ENCODE data around the gene NAV3. TPM values are rescaled to one million over a fixed set of nuclear protein-coding genes. Genes with fewer than 3 reads are reported as not detected.
A peak's percentile ranks its signal among the peaks of the same experiment; 100 is the strongest.

Gene NAV3
- polyA plus RNA-seq, 1 donor = 4.8 TPM

DNA sequence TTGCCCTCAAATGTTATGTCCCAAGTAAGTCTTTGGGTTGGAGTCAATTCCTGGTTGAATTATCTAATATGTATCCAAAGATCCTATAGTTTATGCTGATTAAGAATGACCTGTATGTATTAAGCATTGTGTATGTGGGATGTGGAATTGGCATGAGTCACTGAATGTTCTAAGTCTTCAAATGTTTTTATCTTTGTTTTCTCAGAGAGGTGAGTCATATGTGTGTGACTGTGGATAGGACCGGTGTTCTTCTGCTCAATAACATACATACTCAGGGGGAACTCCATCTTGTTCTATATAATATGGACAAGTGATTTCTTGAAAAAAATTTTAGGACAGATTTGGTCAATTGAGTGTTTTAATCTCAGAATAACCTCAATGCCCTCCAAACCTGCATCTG is 57.9 kb downstream of the NAV3 start:
- Histone ChIP-seq H3K4me1 (ENCODE audit: control insufficient read depth, insufficient read depth, low read length) (no peaks in the 10 kb centered on the region), H3K9me3 (ENCODE audit: control insufficient read depth, low read depth, low read length) (no peaks in the 10 kb centered on the region), H3K27ac (ENCODE audit: low read length) (no peak overlapping the region), H3K27me3 (ENCODE audit: control insufficient read depth, insufficient read depth, low read length) (no peaks in the 10 kb centered on the region), H3K4me3 (ENCODE audit: low read length) (no peak overlapping the region), H3K36me3 (ENCODE audit: control insufficient read depth, insufficient read depth, low read length) (no peaks in the 10 kb centered on the region)
- DNase-seq = no peak
- no CpG with 5 or more reads among the region's 1 CpG for WGBS (ENCODE audit: insufficient coverage, low lambda C conversion rate)

DNA sequence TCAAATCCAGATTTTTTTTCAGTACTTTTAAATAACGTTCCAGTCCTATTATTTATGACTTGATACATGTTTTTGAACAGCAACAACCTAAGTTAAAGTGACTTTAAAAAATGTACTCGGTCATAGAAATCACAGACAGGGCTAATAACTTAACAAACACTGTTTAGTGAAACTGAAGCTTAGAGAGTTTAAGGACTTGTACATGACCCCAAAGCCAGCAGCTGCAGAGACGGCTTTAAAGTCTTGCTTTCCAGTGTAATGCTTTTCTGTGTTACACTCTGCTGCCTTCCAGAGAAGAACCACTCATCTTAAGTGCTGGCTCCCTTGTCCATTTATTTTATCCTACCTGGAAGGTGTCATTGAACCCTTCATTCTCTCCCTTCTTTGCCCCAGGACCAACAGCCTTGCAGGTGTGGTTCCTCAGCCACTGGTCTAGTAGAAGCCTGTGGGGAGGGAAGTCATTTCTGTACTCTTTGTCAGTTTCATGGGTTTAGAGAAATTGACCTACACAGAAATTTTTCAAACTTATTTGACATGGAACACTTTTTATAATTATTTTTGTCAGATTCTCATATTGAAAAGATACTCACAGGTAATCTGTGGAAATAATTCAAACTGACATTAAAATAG is 60.9 kb downstream of the NAV3 start:
- H3K4me3 ChIP-seq (ENCODE audit: low read length) = no peak overlapping the region
- WGBS (ENCODE audit: insufficient coverage, low lambda C conversion rate) = 61% methylated on average over 2 of the region's 3 CpGs

DNA sequence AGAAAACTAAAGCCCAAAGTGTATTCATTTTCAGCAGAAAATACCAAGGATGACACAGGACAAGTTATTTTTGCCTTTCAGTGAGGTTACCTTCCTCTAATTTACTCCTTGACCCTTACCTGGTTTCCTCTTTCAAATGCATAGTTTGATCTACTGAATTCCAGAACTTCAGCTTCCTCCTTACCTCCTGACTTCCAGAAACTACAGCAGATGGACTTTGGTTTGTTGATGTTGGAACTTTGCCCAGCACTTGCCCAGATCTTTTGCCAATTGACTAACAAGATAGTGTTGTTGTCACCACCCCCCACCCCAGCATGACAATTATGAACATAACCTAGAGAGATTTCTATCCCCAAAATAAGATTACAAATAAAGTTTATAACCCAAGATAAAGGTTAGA is 63.2 kb downstream of the NAV3 start:
- H3K4me3 ChIP-seq (ENCODE audit: low read length) = no peak overlapping the region
- no peaks in the 10 kb centered on the region for H3K36me3 ChIP-seq (ENCODE audit: control insufficient read depth, insufficient read depth, low read length)
- H3K27ac ChIP-seq (ENCODE audit: low read length) = no peak overlapping the region
- peak; percentile 8 to 63 for DNase-seq
- H3K4me1 ChIP-seq (ENCODE audit: control insufficient read depth, insufficient read depth, low read length) = no peaks in the 10 kb centered on the region
- no peaks in the 10 kb centered on the region for H3K9me3 ChIP-seq (ENCODE audit: control insufficient read depth, low read depth, low read length)
- no peaks in the 10 kb centered on the region for H3K27me3 ChIP-seq (ENCODE audit: control insufficient read depth, insufficient read depth, low read length)

More for the DNA sequence above, 60.9 kb downstream of the NAV3 start:
- no peak for DNase-seq
- Histone ChIP-seq H3K9me3 (ENCODE audit: control insufficient read depth, low read depth, low read length) (no peaks in the 10 kb centered on the region), H3K4me1 (ENCODE audit: control insufficient read depth, insufficient read depth, low read length) (no peaks in the 10 kb centered on the region), H3K27me3 (ENCODE audit: control insufficient read depth, insufficient read depth, low read length) (no peaks in the 10 kb centered on the region), H3K27ac (ENCODE audit: low read length) (no peak overlapping the region), H3K36me3 (ENCODE audit: control insufficient read depth, insufficient read depth, low read length) (no peaks in the 10 kb centered on the region)

DNA sequence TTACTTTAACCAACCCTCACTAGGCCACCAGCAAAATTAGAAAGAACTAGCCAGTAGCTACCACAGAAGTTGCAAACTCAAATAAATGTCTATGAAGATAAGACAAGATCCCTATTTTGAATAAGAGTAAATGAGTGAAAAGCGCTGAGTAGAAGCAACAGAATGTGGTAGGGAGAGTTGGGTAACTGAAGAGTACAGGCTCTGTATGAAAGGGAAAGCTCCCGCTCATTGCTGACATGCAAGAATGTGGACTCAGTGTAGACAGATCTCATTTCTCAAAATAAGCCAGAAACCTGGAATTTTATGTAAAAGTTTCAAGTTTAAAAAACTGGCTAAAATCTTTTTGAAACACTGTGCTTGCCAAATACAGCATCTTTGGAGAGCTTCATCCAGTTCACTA is 63.9 kb downstream of the NAV3 start:
- H3K4me1 ChIP-seq (ENCODE audit: control insufficient read depth, insufficient read depth, low read length) = no peaks in the 10 kb centered on the region
- no peaks in the 10 kb centered on the region for H3K36me3 ChIP-seq (ENCODE audit: control insufficient read depth, insufficient read depth, low read length)
- no peak overlapping the region for H3K27ac ChIP-seq (ENCODE audit: low read length)
- DNase-seq = no peak
- H3K9me3 ChIP-seq (ENCODE audit: control insufficient read depth, low read depth, low read length) = no peaks in the 10 kb centered on the region
- 71% methylated on average over 1 of the region's 2 CpGs for WGBS (ENCODE audit: insufficient coverage, low lambda C conversion rate)
- H3K4me3 ChIP-seq (ENCODE audit: low read length) = no peak overlapping the region
- H3K27me3 ChIP-seq (ENCODE audit: control insufficient read depth, insufficient read depth, low read length) = no peaks in the 10 kb centered on the region

DNA sequence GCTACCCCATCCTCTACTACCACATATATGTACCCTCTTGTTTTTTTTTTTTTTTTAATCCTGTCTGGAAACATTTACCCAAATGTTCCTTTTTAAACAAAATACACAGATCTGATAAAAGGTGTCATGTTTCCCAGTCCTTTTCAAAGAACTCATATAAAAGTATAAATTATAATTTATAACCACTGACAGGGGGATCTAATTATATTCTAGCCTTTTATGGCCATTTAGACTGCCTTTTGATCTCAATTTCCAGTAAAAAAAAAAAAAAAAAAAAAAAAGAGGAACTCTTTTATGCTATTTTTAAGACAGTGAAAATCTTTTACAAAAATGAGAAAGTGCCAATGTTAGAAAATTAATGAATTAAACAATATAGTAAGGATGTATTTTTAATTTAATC is 65.0 kb downstream of the NAV3 start:
- DNase-seq = no peak
- Histone ChIP-seq H3K9me3 (ENCODE audit: control insufficient read depth, low read depth, low read length) (no peaks in the 10 kb centered on the region), H3K4me3 (ENCODE audit: low read length) (no peak overlapping the region), H3K36me3 (ENCODE audit: control insufficient read depth, insufficient read depth, low read length) (no peaks in the 10 kb centered on the region), H3K27me3 (ENCODE audit: control insufficient read depth, insufficient read depth, low read length) (no peaks in the 10 kb centered on the region), H3K27ac (ENCODE audit: low read length) (no peak overlapping the region), H3K4me1 (ENCODE audit: control insufficient read depth, insufficient read depth, low read length) (no peaks in the 10 kb centered on the region)

DNA sequence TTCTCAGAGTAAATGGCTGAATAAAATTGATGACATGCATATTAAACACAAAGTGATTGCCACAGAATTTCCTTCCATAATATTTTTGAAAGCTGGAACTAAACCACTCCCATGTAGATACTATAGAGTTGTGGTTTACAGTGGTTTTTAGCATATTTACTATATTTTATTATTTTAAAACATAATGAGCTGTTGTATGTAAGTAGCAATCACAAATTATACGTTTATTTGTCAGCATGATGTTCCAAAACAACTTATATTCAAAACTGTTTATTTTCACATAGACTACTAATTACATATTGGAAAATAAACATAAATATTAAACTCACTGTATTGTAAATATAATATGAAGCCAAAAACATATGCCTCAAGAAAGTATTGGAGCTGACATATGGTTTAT is 77.2 kb downstream of the NAV3 start:
- DNase-seq = no peak
- Histone ChIP-seq H3K9me3 (ENCODE audit: control insufficient read depth, low read depth, low read length) (no peaks in the 10 kb centered on the region), H3K27ac (ENCODE audit: low read length) (no peak overlapping the region), H3K4me3 (ENCODE audit: low read length) (no peak overlapping the region), H3K27me3 (ENCODE audit: control insufficient read depth, insufficient read depth, low read length) (no peaks in the 10 kb centered on the region), H3K36me3 (ENCODE audit: control insufficient read depth, insufficient read depth, low read length) (no peaks in the 10 kb centered on the region), H3K4me1 (ENCODE audit: control insufficient read depth, insufficient read depth, low read length) (no peaks in the 10 kb centered on the region)
- 71% methylated on average over 1 of the region's 1 CpG for WGBS (ENCODE audit: insufficient coverage, low lambda C conversion rate)

DNA sequence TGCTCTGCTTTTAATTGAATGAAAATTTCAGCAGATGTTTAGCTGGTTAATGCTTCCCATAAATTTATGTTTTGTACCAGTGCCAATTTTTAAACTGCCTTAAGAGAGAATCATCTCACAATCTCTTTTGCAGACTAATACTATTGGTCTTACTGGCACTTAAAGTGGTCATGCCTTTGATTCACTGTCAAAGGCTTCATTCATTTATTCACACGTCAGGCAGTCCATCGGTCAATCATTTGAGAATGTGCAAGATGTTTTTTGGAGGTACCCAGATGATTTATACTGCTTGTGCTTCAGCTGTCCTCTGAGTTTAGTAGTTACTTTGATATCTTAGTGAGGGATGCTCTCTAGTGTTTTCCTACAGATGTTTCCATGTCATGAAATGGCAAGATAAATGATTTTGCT is 83.4 kb downstream of the NAV3 start:
- Histone ChIP-seq H3K4me3 (ENCODE audit: low read length) (no peak overlapping the region), H3K4me1 (ENCODE audit: control insufficient read depth, insufficient read depth, low read length) (no peaks in the 10 kb centered on the region), H3K27ac (ENCODE audit: low read length) (no peak overlapping the region), H3K36me3 (ENCODE audit: control insufficient read depth, insufficient read depth, low read length) (no peaks in the 10 kb centered on the region), H3K27me3 (ENCODE audit: control insufficient read depth, insufficient read depth, low read length) (no peaks in the 10 kb centered on the region), H3K9me3 (ENCODE audit: control insufficient read depth, low read depth, low read length) (no peaks in the 10 kb centered on the region)
- WGBS (ENCODE audit: insufficient coverage, low lambda C conversion rate) = no CpG with 5 or more reads among the region's 2 CpGs
- no peak for DNase-seq

DNA sequence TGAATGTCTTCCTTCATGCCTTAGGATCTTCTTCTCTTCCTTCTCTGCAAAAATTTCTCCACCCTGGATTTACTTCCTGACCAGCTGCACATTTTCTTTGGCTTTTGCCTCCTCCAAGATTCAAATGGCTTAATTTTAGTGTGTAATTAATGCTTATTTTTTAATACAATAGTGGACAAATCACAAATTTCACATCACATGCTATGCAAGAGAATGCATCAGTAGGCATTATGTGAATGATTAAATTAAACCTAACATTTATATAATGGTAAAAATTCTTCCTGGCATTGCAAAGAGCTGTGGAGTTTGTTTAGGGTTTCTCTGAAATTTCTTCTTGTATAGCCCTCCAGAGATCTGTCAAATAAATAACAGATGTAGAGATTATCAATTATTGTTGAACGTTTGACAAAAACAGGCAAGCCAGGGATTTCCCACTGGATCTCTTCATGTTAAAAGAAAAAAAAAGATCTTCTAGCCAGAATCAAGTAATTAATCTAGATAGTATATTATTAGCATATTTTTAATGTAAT is 84.4 kb downstream of the NAV3 start:
- WGBS (ENCODE audit: insufficient coverage, low lambda C conversion rate) = 60% methylated on average over 1 of the region's 1 CpG
- Histone ChIP-seq H3K36me3 (ENCODE audit: control insufficient read depth, insufficient read depth, low read length) (no peaks in the 10 kb centered on the region), H3K27ac (ENCODE audit: low read length) (no peak overlapping the region), H3K9me3 (ENCODE audit: control insufficient read depth, low read depth, low read length) (no peaks in the 10 kb centered on the region), H3K4me1 (ENCODE audit: control insufficient read depth, insufficient read depth, low read length) (no peaks in the 10 kb centered on the region), H3K27me3 (ENCODE audit: control insufficient read depth, insufficient read depth, low read length) (no peaks in the 10 kb centered on the region), H3K4me3 (ENCODE audit: low read length) (no peak overlapping the region)
- DNase-seq = no peak

DNA sequence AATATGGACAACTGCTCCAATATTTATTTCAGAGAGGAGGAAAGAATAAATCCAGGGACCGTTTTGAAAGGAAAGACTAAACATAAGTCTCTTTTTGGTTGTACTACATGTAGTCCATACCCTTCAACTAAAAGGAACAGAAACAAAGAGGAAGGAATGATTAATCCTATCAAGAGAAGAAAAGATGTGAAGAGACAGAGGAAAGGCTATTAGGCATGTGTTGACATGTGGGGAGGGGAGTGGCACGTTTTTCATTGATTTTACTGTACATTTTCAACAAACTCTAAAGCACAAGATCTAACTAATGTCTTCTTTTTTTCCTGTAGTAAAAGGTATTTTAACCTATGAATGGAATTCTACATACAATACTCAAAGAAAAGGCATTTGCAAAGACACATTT is 85.6 kb downstream of the NAV3 start:
- Histone ChIP-seq H3K9me3 (ENCODE audit: control insufficient read depth, low read depth, low read length) (no peaks in the 10 kb centered on the region), H3K36me3 (ENCODE audit: control insufficient read depth, insufficient read depth, low read length) (no peaks in the 10 kb centered on the region), H3K4me1 (ENCODE audit: control insufficient read depth, insufficient read depth, low read length) (no peaks in the 10 kb centered on the region), H3K27me3 (ENCODE audit: control insufficient read depth, insufficient read depth, low read length) (no peaks in the 10 kb centered on the region), H3K27ac (ENCODE audit: low read length) (no peak overlapping the region), H3K4me3 (ENCODE audit: low read length) (no peak overlapping the region)
- WGBS (ENCODE audit: insufficient coverage, low lambda C conversion rate) = no CpG with 5 or more reads among the region's 2 CpGs
- no peak for DNase-seq

DNA sequence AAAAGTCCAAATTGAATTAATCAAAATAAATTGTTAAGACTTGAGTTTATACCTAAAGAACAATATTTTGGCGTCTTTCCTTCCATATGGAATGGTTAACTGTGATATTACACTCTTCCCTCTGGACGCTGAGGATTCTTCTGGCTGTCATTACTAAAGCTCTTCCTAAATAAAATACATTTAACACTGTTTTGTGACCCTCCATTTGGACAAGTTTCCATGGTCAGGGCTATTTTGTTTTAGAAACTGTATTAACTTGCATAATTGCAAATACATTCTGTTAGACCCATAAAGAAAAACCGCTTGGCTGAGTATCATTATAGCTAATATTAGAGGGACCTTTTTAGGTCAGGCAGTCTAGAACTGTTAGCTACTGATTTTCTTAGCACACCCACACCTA is 87.4 kb downstream of the NAV3 start:
- H3K27ac ChIP-seq (ENCODE audit: low read length) = no peak overlapping the region
- 100% methylated on average over 1 of the region's 3 CpGs for WGBS (ENCODE audit: insufficient coverage, low lambda C conversion rate)
- no peaks in the 10 kb centered on the region for H3K36me3 ChIP-seq (ENCODE audit: control insufficient read depth, insufficient read depth, low read length)
- no peaks in the 10 kb centered on the region for H3K4me1 ChIP-seq (ENCODE audit: control insufficient read depth, insufficient read depth, low read length)
- no peak overlapping the region for H3K4me3 ChIP-seq (ENCODE audit: low read length)
- H3K9me3 ChIP-seq (ENCODE audit: control insufficient read depth, low read depth, low read length) = no peaks in the 10 kb centered on the region
- DNase-seq = no peak
- no peaks in the 10 kb centered on the region for H3K27me3 ChIP-seq (ENCODE audit: control insufficient read depth, insufficient read depth, low read length)

DNA sequence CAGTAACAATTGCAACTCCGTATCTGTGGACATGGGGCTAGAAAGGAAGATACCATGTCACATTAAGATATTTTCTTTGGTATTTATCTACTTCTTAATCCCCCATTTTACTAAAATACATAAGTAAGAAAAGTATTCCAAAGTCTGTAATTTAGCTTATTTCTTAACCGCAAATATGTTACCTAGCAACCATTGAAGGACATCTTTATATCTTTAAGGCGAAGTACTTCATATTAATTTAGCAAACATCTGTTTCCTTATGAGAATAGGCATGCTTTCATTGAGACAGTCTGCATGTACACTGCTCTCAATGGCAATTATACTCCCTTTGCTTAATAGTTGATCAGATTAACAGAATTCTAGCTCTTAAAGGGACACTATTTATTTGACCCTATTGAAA is 88.8 kb downstream of the NAV3 start:
- DNase-seq = no peak

More for the DNA sequence above, 88.8 kb downstream of the NAV3 start:
- Histone ChIP-seq H3K4me3 (ENCODE audit: low read length) (no peak overlapping the region), H3K4me1 (ENCODE audit: control insufficient read depth, insufficient read depth, low read length) (no peaks in the 10 kb centered on the region), H3K27ac (ENCODE audit: low read length) (no peak overlapping the region), H3K27me3 (ENCODE audit: control insufficient read depth, insufficient read depth, low read length) (no peaks in the 10 kb centered on the region), H3K9me3 (ENCODE audit: control insufficient read depth, low read depth, low read length) (no peaks in the 10 kb centered on the region), H3K36me3 (ENCODE audit: control insufficient read depth, insufficient read depth, low read length) (no peaks in the 10 kb centered on the region)
- 79% methylated on average over 2 of the region's 3 CpGs for WGBS (ENCODE audit: insufficient coverage, low lambda C conversion rate)
